ENCODE data around the gene EXO1.
A peak's percentile ranks its signal among the peaks of the same experiment; 100 is the strongest.
"Not testable (repeated sequence)": the region's sequence is repeated elsewhere in the genome, so short reads cannot be mapped to it uniquely, and the experiment has no call there.

EXO1 gene

DNA sequence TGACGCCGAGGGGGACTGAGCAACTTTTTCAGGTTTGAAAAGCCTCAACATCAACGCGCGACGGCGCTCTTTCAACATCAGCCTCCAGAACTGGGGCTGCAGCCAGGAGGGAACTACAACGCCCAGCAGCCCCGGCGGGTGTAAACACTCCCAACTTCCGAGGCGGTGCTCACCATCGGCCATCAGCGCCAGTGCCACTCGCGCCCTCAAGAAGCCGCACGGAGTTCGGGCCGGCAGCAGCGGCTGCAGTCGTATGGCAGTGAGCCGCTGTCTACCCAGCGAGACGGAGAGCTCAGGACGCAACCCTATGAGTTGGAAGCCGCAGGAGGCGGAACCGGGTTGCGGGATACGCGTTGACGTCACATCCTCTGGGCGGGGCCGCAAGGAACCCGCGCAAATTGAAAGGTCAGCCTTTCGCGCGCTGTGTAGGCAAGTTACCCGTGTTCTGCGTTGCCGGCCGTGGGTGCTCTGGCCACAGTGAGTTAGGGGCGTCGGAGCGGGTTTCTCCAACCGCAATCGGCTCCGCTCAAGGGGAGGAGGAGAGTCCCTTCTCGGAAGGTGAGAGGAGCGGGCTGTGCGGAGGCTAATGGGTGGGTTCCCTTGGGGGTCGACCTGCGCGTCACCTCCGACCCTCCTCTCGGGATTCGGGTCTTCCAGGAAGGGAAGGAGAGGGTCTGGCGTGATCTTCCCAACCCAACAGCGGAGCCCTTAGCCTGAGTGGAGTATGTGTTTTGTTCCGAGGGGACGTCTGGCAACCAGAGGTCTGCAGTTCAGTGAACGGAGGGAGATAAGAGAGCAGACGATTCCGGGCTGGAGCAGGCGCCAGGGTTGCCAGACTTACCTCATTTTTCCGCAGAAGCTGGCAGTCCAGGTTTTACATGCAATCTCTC lies at the start of gene EXO1:
EXO1 (plus strand) TSS at position 409 of the 890 bp plus-strand sequence. CDS start 2,222 bp downstream, outside the sequence.
- DNase-seq = peak; percentile 89

DNA sequence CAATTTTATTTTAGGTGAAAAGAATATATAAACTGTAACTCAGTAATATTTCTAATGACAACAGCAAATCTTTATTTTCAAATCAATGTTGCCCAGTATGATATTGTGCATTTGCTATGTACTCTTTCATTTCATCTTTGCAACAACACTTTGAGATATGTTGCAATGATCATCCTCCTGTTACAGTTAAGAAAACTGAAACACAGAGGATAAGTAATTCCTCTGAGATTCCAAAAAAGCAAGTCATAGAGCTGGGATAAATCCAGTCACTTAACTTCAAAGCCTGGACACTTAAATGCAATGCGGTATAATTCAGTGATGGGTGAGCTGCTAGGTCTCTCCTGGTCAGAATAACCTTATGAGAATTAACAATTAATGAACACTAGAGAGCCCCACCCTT lies 48.6 kb upstream of the EXO1 start:
- DNase-seq = no peak

- no peak for DNase-seq
Observed at GRCh38 chr1:241800640-241801039, 47.4 kb upstream of the EXO1 start.

- no peak for DNase-seq
Observed at GRCh38 chr1:241802863-241803262, 45.1 kb upstream of the EXO1 start.

DNA sequence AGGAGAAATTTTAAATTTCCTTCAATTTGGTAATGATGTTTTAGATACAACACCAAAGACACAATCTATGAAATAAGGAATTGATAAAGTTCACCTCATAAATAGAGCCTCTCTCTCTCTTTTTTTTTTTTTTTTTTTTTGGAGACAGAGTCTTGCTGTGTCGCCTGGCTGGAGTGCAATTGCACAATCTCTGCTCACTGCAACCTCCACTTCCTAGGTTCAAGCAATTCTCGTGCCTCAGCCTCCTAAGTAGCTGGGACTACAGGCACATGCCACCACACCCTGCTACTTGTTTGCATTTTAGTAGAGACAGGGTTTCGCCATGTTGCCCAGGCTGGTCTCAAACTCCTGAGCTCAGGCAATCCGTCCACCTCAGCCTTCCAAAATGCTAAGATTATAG lies 43.3 kb upstream of the EXO1 start:
- DNase-seq = not testable (repeated sequence)

- DNase-seq = no peak
Observed at GRCh38 chr1:241808265-241808664, 39.7 kb upstream of the EXO1 start.

DNA sequence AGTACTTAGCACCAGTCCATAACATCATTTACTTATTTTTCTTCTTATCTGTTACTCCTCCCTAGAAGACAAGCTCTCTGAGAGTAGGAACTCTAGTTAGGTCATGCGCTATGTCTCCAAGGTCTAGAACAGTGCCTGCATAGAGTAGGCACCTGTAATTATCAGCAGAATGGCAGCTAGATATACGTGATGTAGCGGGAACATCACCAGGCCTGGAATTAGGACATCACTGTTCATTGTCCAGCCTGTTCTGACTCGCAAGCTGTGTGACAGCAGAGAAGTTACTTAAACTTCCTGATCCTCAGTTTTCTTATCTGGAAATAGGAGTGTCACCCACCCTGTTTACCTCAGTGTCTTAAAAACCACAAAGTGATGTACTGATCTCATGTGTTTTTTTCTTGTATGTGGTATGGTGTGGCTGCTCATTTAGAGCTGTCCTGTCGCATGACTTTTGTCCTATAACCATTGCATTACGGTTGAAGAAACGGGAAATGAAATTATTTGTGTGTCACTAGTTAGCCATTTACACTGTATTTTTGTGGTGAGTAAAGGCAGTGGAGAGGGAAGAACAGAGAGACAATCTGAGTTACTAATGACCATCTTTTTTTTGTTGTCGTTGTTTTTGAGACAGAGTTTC lies 37.1 kb upstream of the EXO1 start:
- DNase-seq = no peak

DNA sequence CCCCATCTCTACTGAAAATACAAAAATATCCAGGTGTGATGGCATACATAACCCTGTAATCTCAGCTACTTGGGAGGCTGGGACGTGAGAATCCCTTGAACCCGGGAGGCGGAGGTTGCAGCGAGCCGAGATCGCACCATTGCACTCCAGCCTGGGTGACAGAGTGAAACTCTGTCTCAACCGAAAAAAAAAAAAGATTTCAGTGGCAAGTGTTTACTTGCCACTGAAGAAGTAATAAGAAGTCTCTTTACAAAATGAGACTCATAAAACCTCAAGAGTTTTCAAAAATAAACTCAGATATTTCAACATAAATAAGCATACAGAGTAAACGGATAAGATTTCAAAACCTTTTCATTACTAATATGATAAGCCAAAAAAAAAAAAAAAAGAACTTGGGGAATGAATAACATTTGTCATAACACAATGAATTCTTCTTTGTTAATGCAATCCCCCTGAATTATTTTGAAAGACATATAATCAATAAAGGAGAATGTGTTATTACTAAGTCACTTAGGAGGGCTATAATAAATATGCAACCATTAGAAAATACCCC lies 34.2 kb upstream of the EXO1 start:
- no peak for DNase-seq

GRCh38 chr1:241816008-241816407 lies 32.0 kb upstream of the EXO1 start:
- no peak for DNase-seq

DNA sequence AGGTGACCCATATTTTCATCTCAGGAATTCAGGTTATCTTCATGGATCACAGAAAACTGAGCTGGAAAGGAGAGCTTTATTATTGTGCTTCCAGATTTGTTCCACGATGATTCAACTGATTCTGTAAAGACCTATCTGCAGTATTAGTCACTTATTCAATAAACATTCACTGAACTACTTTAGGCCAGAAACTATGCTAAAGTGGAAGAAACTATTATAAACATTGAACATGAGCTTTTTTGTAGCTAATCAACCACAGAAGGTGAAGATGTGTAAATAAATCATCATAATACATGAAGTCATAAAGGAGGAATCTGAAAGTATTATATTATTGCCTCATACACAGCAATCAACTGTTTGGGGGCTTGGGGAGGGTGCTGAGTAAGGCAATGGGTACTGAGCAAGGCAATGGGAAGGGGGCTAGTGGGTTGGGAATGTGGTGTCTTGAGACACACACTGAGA lies 30.6 kb upstream of the EXO1 start:
- DNase-seq = no peak

- DNase-seq = no peak
Observed at GRCh38 chr1:241817956-241818612, 29.9 kb upstream of the EXO1 start.

DNA sequence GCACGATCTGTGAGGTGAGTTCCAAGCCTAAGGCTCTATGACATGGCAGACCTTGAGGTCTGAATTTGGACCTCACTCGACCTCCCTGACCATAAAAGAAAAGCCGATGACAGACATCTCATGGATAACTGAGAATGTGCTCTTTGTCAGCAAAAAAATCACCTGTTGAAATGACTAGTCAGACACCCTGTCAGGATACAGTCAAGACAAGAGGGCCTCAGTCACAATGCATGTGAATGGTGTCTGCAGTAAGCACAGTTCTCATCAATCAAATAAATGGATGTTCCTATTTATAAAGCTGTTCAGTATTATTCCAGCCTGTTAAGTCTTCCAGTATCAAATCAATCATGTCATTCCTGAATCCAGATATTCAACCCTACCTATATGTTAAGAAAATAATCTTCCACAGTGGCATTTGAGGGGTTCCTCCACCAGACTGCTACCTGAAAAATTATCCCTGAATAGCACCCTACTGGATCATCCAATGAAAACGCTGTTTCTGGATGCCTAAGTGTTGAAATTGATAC lies 28.6 kb upstream of the EXO1 start:
- DNase-seq = no peak

GRCh38 chr1:241821363-241821762 lies 26.6 kb upstream of the EXO1 start:
- DNase-seq = no peak

GRCh38 chr1:241822846-241823245 lies 25.2 kb upstream of the EXO1 start:
- no peak for DNase-seq

GRCh38 chr1:241823925-241824324 lies 24.1 kb upstream of the EXO1 start:
- DNase-seq = no peak

GRCh38 chr1:241825581-241825980 lies 22.4 kb upstream of the EXO1 start:
- DNase-seq = no peak

GRCh38 chr1:241826613-241827012 lies 21.4 kb upstream of the EXO1 start:
- not testable (repeated sequence) for DNase-seq

GRCh38 chr1:241827264-241827663 lies 20.7 kb upstream of the EXO1 start:
- DNase-seq = no peak

GRCh38 chr1:241828463-241829021 lies 19.5 kb upstream of the EXO1 start:
- no peak for DNase-seq

DNA sequence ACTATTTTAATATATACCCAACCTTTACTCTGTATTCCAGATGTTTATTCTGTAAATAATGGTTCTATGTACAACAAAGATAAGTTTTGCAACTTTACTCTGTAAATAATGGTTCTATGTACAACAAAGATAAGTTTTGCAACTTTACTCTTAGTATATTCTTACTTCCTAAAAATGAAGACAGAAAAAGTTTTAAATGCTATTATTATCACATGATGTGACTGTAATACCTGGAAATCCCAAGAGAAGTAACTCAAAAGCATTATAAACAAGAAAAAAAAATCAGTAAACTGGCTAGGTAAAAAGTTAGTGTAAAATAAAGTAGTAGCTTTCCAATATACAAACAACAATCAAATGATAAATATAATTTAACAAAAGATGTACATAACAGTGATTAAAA lies 18.5 kb upstream of the EXO1 start:
- no peak for DNase-seq

DNA sequence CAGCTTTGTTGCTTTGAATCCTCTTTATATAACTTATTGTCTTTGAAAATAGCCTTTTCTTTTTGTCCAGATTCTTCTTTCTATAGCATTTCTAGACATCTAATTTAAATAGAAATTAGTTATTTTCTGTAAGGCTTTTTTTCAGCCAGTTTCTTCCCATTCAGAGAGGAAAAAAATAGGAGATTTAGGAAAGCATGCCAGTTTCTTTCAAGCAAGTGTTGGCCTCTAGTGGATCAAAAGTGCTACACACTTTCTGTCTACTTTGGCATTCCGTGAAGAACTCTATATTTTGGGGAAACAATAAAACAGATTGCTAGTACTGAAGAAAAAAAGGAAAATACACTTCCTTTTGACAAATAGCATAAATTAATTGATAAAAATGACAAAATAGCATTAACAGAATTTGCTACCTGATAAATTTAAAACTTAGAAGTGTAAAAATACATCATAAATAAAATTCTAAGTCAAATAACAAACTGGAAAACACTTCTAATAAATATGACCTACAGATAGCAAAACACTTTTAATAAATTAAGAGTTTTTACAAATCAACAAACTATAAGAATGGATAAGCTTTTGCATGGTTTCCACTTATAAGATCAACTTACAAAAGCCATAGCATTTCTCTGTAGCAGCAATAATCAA lies 13.1 kb upstream of the EXO1 start:
- DNase-seq = no peak

DNA sequence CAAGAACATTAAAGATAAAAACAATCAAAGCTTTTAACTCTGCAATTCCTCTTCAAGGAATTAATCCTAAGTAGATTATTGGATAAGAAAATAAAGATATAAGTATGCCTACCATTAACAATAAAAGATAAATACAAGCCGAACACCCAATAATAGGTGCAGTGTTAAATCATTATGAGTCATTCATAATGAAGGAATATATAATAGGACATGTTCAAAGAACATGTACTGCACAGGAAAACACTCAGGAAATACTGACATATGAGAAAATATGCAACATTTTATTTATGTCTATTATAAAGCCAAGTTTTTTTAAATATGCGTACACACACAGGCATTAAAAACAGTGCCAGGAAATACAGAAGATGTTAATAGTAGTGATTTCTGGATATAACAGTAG lies 11.1 kb upstream of the EXO1 start:
- no peak for DNase-seq
